Left colon (tissue), 2 donors: ENCODE results near the gene GAS6. TPM values are rescaled to one million over a fixed set of nuclear protein-coding genes. Genes with fewer than 3 reads are reported as not detected.

ENCODE experiments used
- ATAC-seq: fragments of 200-7000 bp; cut with Tn5 transposase; one replicate; pipeline ENCODE4 v1.9.1; 2020; ENCODE audit warnings: mild to moderate bottlenecking, moderate library complexity
- DNase-seq, 2 donors: peaks; one replicate each; pipeline ENCODE4 v3.0.0-alpha.2; 2020
- intact Hi-C, 2 donors: fragments of 100-400 bp; cut with DNase I in 1 of 2; cut with micrococcal nuclease in 1 of 2; formaldehyde crosslinking; loops; one replicate each; pipeline versions ENCODE4 v1.11.2 to v1.14.0; 2022; cut with DNase I, micrococcal nuclease
- total RNA-seq, 2 donors: library from RNA; stranded (reverse); fragmentation: NEBNext Ultra II Directional; extraction: Animal tissue kit (Norgen Biotek cat#: 25700); gene quantifications; one replicate each; pipeline ENCODE4 v1.2.1, GENCODE V29; 2021
- donor health status: DM: no; HTN: no; CAD: no.
- donor health status: DM: yes; HTN: yes; CAD: no.

GAS6 gene
- total RNA-seq, 2 donors from 2014 or later = 125 to 185 TPM

GRCh38 chr13:113775451-113776145, 88.3 kb downstream of the GAS6 start:
- ATAC-seq (no peak), DNase-seq (no peak)
- intact Hi-C loops = no loop called here

DNA sequence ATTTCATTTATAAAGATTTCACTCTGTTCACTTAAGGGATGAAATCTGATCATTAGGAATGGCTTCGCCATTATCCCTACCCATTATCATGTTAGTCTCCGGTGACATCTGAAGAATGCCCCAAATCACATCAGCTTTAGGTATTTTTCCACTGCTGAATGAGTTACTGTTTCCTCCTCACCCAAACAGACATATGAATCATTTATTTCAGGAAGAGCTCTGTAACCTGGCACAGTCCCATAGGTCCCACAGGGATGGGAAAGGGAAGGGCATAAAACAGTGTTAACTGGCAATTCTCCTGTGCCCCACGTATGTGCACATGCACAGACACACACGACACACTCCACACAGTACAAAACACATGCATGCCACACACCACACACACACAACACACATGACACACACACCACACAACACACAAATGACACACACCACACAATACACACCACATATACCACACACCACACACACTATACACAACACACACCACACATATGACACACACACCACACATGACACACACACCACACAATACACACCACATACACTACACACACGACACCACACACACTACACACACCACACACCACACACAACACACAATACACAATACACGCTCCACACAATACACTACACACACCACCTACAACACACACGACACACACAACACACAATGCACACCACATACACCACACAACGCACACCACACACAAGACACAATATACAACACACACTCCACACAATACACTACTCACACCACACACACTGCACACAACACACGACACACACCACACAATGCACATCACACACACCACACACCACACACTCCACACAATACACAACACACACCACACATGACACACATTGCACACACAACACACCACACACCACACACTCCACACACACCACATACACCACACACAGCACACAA, 89.4 kb downstream of the GAS6 start:
- intact Hi-C loops = no loop called here
- ATAC-seq (no peak), DNase-seq (no peak)

- DNase-seq (no peak), ATAC-seq (no peak)
- intact Hi-C loops = no loop called here
Observed at GRCh38 chr13:113771709-113772331, 92.1 kb downstream of the GAS6 start.

- intact Hi-C loops = no loop called here
- ATAC-seq = no peak
- no peak for DNase-seq
Observed at GRCh38 chr13:113770937-113771336, 92.9 kb downstream of the GAS6 start.

Other genes starting within 250 kb of the GAS6 start
- not detected for gene ATP4B, start 205.9 kb downstream of the GAS6 start, total RNA-seq
- gene GRK1, start 196.9 kb downstream of the GAS6 start, total RNA-seq = under 1 TPM in 1 of 2 donors, not detected in 1; 0.09 TPM
- gene TMEM255B, start 104.8 kb downstream of the GAS6 start, total RNA-seq = 1 to 10 TPM; 1.9 to 2.4 TPM
- 1 to 10 TPM in 1 of 2 donors, under 1 TPM in 1; 0.75 to 3.4 TPM for gene C13orf46, start 110.0 kb upstream of the GAS6 start, total RNA-seq